Measurements from ENCODE around the gene ZNF691.
"Not testable (repeated sequence)": the region's sequence is repeated elsewhere in the genome, so short reads cannot be mapped to it uniquely, and the experiment has no call there.

ZNF691 gene

DNA sequence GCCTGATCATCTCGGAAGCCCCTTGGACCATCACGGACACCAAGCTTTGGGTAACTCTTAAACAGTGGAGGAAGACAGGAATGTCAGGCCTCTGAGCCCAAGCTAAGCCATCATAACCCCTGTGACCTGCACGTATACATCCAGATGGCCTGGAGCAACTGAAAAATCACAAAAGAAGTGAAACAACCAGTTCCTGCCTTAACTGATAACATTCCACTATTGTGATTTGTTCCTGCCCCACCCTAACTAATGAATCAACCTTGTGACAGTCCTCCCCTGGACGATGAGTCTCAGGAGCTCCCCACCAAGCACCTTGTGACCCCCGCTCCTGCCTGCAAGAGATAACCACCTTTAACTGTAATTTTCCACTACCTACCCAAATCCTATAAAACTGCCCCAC lies 13.0 kb downstream of the ZNF691 start:
- DNase-seq (ENCODE audit: low read depth in 2 of 2) = not testable (repeated sequence)

DNA sequence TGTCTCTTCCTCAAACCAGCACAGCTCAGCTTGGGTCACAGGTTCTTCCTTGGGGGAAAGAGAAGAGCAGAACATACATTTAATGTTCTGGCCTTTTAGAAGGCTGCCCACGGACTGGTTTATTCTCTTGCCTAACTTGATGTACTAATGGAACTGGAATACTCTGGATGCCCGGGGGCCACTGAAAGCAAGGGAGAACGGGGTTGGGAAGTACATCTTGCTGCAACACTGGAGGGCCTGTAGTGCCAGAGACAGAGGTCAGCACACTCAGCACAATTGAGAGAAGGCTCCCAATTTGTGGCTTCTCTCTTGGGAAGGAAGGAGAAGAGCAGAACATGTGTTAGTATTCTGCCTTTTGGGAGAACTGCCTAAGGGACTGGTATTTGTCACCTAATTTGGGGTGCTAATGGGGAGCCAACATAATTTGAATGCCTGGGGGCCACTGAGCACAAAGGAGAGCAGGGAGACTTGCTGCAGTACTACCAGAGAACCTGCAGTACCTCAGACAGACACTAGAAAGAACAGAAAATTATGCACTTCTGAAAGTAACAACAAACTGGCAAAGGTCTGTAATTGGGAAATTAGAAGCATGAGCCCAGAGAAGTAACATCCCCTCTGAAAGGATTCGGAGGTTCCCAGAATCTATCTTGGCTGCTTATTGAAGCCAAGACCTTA lies 14.1 kb downstream of the ZNF691 start:
- DNase-seq (ENCODE audit: low read depth in 2 of 2) = no peak

DNA sequence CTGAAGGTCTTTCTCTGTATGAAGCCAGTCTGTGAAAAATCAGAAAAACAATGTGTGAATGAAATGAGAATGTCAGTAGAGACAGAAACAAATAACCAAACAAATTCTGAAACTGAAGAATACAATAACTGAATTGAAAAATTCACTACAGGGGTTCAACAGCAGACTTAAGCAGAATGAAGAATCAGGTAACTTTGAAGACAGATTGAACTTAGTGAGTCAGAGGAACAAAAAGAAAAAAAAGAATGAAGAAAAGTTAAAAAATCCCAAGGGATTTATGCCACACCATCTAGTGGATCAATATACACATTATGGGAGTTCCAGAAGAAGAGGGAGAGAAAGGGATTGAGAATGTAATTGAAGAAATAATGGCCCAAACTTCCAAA lies 14.6 kb downstream of the ZNF691 start:
- no peak for DNase-seq (ENCODE audit: low read depth in 2 of 2)

DNA sequence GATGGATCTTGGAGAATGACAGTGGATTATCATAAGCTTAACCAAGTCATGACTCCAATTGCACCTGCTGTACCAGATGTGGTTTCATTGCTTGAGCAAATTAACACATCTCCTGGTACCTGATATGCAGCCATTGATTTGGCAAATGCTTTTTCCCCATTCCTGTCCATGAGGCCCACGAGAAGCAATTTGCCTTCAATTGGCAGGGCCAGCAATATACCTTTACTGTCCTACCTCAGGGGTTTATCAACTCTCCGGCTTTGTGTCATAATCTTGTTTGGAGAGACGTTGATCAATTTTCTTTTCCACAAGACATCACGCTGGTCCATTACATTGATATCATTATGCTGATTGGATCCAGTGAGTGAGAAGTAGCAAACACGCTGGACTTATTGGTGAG lies 20.1 kb downstream of the ZNF691 start:
- no peak for DNase-seq (ENCODE audit: low read depth in 2 of 2)

DNA sequence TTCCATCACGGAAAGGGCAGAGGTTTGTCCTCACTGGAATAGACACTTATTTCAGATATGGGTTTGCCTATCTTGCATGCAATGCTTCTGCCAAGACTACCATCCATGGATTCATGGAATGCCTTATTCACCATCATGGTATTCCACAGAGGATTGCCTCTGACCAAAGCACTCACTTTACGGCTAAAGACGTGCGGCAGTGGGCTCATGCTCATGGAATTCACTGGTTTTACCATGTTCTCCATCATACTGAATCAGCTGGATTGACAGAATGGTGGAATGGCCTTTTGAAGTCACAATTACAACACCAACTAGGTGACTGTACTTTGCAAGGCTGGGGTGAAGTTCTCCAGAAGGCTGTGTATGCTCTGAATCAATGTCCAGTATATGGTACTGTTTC lies 22.1 kb downstream of the ZNF691 start:
- not testable (repeated sequence) for DNase-seq (ENCODE audit: low read depth in 2 of 2)

DNA sequence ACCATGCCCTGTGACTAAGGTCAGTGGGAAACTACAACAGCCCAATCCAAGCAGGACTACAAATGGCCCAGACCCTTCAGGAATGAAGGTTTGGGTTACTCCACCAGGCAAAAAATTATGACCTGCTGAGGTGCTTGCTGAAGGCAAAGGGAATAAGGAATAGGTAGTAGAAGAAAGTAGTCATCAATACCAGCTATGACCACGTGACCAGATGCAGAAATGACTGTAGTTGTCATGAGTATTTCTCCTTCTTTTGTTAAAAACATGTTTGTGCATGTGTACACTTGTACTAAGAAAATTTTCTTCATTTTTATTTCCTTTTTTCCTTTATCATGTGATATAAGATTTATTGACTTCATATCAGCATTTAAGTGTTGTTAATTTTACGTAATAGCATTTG lies 22.8 kb downstream of the ZNF691 start:
- not testable (repeated sequence) for DNase-seq (ENCODE audit: low read depth in 2 of 2)

DNA sequence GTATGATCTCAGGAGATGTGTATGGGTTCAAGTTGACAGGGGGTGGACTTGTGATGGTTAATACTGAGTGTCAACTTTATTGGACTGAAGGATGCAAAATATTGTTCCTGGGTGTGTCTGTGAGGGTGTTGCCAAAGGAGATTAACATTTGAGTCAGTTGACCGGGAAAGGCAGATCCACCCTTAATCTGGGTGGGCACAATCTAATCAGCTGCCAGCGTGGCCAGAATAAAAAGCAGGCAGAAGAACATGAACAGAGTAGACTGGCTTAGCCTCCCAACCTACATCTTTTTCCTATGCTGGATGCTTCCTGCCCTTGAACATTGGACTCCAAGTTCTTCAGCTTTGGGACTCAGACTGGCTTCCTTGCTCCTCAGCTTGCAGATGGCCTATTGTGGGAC lies 23.3 kb downstream of the ZNF691 start:
- not testable (repeated sequence) for DNase-seq (ENCODE audit: low read depth in 2 of 2)

DNA sequence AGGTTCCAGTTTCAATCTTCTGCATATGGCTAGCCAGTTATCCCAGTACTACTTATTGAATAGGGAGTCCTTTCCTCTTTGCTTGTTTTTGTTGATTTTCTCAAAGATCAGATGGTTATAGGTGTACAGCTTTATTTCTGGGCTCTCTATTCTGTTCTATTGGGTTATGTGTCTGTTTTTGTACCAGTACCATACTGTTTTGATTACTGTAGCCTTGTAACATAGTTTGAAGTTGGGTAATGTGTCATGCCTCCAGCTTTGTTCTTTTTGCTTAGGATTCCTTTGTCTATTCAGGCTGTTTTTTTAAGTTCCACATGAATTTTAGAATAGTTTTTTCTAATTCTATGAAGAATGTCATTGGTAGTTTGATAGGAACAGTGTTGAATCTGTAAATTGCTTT lies 26.7 kb downstream of the ZNF691 start:
- DNase-seq (ENCODE audit: low read depth in 2 of 2) = not testable (repeated sequence)

DNA sequence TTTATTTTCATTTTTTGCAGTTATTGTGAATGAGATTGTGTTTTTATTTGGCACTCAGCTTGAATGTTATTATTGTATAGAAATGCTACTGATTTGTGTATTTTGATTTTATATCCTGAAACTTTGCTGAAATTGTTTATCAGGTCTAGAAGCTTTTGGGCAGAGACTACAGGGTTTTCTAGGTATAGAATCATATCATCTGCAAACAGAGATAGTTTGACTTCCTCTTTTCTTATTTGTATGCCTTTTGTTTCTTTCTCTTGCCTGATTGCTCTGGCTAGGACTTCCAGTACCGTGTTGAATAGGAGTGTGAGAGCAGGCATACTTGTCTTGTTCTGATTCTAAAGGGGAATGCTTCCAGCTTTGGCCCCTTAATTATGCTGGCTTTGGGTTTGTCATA lies 27.3 kb downstream of the ZNF691 start:
- no peak for DNase-seq (ENCODE audit: low read depth in 2 of 2)

DNA sequence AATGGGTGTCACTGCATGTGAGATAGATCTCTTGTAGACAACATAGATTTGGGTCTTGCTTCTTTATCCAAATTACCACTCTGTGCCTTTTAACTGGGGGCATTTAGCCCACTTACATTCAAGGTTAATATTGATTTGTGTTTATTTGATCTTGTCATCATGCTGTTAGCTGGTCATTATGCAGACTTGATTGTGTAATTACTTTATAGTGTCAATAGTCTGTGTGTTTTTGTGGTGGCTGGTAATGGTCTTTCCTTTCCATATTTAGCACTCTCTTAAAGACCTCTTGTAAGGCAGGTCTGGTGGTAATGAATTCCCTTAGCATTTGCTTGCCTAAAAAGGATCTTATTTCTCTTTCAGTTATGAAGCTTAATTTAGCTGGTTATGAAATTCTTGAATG lies 29.6 kb downstream of the ZNF691 start:
- DNase-seq (ENCODE audit: low read depth in 2 of 2) = no peak

DNA sequence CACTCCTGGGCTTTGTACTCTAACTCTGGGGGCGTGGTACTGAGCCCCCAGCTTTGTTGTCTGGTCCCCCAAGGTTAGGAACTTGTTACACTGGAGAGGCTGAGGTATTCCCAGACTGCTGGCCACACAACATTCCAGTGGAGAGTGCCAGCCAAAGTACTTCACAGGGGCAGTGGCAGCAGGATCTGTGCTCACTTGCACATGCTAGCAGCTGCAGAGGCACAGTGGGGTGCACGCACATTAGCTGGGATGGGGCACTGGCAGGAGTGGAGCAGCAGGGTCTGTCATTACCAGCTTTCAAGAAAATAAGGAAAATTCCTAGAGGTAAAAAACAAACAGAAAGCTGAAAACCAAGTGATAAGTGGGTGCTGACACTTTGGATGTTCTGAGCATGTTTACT lies 31.0 kb downstream of the ZNF691 start:
- no peak for DNase-seq (ENCODE audit: low read depth in 2 of 2)

DNA sequence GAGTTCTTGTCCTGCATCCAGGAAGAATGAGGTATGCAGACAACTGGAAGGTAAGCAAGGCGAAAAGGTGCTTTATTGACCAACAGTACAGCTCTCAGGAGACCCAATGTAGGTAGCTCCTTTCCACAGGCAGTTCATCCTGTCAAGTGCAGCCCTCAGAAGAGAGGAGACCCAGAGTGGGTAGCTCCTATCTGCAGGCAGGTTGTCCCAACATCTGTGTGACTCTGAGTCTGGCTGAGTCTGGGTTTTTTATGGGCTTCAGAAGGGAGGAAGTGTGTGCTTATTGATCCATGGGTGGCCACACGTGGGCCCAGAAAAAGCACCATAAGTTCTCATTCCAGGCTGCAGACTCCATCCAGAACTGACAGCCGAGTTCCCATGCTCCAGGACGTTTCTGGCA lies 34.0 kb downstream of the ZNF691 start:
- DNase-seq (ENCODE audit: low read depth in 2 of 2) = no peak

DNA sequence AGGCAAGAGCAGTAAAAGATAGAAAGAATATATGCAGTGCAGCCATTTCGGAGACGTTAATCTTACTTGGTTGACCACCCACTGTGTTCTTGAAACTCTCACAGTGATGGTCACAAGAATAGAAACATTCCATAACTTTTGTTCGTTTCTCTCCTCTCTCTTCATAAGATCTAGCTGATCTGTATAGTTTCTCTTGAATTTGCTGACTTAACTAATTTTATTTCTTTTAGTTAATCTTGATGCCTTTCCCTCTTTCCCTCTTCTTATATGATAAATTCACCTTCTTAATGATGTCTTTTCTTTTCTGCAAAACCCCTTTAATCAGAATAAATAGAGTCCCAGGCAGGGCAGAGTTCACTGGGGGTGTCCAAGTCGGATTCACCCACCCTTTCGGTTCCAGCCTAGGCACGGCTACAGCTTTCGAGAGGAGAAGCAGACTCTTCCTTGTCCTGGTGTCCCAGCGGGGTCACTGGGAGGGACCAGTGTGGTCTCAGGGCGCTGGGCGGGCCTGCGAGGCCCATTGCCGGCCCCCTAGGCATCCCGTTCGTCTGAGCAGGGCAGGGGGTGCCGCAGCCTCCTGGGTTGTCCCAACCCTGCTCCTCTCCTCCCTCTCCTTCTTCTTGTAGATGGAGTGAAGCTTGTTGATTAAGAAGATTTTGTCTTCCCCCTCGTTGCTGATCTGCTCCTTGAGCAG lies 39.8 kb downstream of the ZNF691 start:
- DNase-seq (ENCODE audit: low read depth in 2 of 2) = no peak

DNA sequence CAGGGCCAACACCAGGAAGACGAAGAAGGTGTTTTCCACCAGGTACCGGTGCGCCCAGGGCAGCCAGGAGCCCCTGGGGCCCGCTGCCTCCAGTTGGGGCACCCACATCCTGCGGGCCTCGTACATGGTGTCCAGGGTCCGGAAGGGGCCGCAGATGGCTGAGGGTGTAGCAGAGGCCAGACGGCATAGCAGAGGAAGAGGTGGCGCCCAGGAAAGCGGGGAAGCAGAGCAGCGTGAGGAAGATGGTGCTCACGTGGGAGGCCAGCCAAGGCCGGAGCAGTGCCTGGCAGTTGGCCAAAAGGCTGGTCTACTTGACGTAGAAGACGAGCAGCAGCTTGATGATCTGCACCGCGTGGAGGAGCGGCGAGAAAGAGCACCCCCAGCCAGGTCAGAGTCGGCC lies 40.4 kb downstream of the ZNF691 start:
- no peak for DNase-seq (ENCODE audit: low read depth in 2 of 2)

DNA sequence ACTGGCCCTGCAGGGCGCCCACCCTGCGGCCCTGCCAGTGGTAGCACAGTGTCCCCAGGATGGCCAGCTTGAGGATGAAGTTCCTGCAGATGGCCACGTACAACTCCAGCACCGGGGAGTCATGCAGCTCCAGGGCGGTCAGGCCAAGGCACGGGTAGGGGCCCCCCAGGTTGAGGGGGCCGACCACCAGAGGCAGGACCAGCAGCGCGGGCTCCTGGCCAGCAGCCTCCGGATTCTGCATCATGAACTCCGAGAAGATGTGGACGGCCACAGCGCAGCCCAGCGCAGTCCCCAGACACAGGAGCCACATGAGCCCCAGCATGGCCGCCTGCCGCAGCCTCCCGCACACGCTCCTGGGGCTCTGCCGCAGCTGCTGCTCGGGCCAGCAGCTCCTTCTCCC lies 41.0 kb downstream of the ZNF691 start:
- DNase-seq (ENCODE audit: low read depth in 2 of 2) = no peak

DNA sequence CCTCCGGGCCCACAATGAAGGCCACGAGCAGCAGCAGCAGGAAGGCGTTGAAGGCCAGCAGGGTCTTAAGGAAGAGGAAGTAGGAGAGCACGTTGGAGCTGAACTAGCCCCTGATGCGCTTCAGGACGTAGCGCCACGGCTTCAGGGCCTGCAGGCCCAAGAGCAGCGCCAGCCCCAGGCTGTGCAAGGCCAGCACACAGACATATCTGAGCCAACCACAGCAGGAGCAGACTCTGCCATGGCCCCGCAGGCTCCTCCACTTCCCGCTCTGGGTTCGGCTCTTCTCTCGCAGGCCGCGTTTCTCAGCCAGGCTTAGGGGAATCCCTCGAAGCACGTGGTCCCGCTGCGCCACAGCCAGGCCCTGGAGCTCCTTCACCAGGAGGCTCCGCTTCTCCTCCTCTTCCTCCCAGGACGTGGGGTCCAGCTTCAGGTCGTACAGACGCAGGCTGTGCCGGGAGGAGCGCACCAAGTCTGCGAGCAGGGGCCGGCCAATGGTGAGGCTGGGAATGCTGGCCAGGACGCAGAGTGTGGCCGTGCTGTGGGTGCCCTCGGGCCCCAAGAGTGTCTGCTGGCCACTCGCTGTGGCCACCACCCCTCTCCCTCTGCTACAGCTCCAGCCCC lies 41.7 kb downstream of the ZNF691 start:
- no peak for DNase-seq (ENCODE audit: low read depth in 2 of 2)

DNA sequence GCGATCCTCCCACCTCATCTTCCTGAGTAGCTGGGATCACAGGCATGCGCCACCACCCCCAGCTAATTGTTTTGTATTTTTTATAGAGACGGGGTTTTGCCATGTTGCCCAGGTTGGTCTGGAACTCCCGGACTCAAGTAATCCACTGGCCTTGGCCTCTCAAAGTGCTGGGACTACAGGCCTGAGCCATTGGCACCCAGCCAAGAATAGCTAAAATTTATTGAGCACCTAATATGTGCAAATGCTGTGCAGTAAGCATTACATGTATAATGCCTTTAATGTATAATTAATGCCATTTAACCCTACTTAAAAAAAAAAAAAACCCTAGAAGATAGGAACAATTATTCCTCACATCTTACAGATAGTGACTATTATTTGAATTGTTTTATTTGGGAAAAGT lies 42.9 kb downstream of the ZNF691 start:
- DNase-seq (ENCODE audit: low read depth in 2 of 2) = no peak

DNA sequence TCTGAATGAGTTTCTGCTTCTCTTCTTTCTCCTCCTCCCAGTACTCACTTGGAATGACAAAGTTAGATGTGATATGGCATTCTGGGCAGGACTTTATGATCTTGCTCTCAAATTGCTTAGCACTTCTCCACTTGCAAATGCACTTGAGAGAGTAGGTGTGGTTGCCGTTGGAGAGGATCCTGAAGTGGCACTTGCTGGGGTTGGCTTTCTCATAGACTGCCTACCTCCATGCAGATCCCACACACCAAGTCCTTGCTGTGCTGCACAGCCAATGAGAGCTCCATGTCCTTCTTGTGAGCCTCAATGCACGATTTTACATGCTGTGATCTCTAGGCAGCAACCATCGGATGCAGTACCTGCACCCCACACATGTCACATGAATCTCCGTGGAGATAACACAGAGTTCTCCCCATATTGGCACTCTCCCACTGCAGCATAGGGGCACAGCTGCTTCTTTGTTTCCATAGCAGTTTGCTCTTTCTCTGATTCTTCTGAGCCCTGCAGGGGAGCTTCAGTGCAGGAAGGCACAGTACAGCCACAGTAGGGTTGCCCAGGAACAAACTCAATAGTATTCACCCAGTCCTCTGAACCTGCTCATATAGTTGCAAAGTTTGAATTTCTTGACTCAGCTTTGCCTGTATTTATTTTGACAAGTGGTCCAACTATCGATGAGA lies 45.2 kb downstream of the ZNF691 start:
- no peak for DNase-seq (ENCODE audit: low read depth in 2 of 2)

DNA sequence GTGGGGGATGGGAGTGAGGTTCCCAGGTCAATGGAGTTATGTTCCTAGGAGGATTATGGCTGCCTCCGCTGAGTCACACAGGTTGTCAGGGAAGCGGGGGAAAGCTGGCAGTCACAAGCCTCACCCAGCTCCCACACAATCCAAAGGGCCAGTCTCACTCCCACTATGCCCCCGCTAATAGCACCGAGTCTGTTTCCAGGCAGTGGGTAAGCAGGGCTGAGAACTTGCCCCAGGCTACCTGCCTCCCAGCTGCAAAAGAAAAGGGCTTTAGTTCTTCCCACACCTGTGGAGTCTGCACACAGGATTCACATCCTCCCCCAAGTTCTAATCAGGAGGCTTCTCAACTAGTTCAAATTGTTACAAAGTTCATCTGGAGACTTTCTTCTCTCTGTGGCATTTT lies 53.5 kb downstream of the ZNF691 start:
- DNase-seq (ENCODE audit: low read depth in 2 of 2) = not testable (repeated sequence)

Data from stimulated activated CD8-positive, alpha-beta memory T cell treated with anti-CD3 and anti-CD28 coated beads, Interleukin-7, amount 100 ng/mL, for 1 hour (primary cell).